Karpas-422 (cell line): ENCODE results near the gene COL5A1. TPM values are rescaled to one million over a fixed set of nuclear protein-coding genes. Genes with fewer than 3 reads are reported as not detected.
A peak's percentile ranks its signal among the peaks of the same experiment; 100 is the strongest.

Source experiments
- DNase-seq: peaks from one replicate; pipeline ENCODE4 v3.0.0-alpha.2; 2015
- H2AFZ ChIP-seq: fragments of 200-600 bp; sonication (generic); 2 replicates; pipeline ENCODE4 v1.6.1; 2014; ENCODE audit warnings: antibody characterized with exemption, low read length, mixed read lengths
- H3K27ac ChIP-seq: fragments of 200-600 bp; sonication (generic); 2 replicates; pipeline ENCODE4 v1.5.1; 2014; ENCODE audit warnings: mild to moderate bottlenecking, low read length, moderate library complexity
- H3K27me3 ChIP-seq: fragments of 200-600 bp; sonication (generic); 2 replicates; pipeline ENCODE4 v1.6.1; 2014; ENCODE audit warnings: low read length, mixed read lengths
- H3K36me3 ChIP-seq: fragments of 200-600 bp; sonication (generic); 2 replicates; pipeline ENCODE4 v1.6.1; 2014; ENCODE audit warnings: low read length, mixed read lengths; ENCODE audit not compliant: insufficient read depth
- H3K4me1 ChIP-seq: fragments of 200-600 bp; sonication (generic); 2 replicates; pipeline ENCODE4 v1.6.1; 2014; ENCODE audit warnings: mild to moderate bottlenecking, low read length, mixed read lengths
- H3K4me2 ChIP-seq: fragments of 200-600 bp; sonication (generic); 2 replicates; pipeline ENCODE4 v1.6.1; 2014; ENCODE audit warnings: low read length, low read depth, mild to moderate bottlenecking; ENCODE audit not compliant: poor library complexity, severe bottlenecking
- H3K4me3 ChIP-seq: fragments of 200-600 bp; sonication (generic); 2 replicates; pipeline ENCODE4 v1.5.1; 2014; ENCODE audit warnings: mild to moderate bottlenecking, antibody characterized with exemption, low read length, mixed read lengths
- H3K79me2 ChIP-seq: fragments of 200-600 bp; sonication (generic); 2 replicates; pipeline ENCODE4 v1.6.1; 2014; ENCODE audit warnings: mild to moderate bottlenecking, low read length, mixed read lengths
- H3K9ac ChIP-seq: fragments of 200-600 bp; sonication (generic); 2 replicates; pipeline ENCODE4 v1.6.0; 2014; ENCODE audit warnings: low read length
- H3K9me2 ChIP-seq: fragments of 200-600 bp; sonication (generic), shearing (Covaris generic); replicated peaks from 2 replicates; pipeline ENCODE4 v1.6.0; 2014; ENCODE audit warnings: mild to moderate bottlenecking, low read length, moderate library complexity; ENCODE audit not compliant: insufficient read depth
- H3K9me3 ChIP-seq: fragments of 300-700, 200-600 bp; sonication (generic); 2 replicates; pipeline ENCODE4 v1.6.1; 2014; ENCODE audit warnings: low read length, mixed read lengths
- H4K20me1 ChIP-seq: fragments of 200-600 bp; sonication (generic); 2 replicates; pipeline ENCODE4 v1.6.1; 2014; ENCODE audit warnings: mild to moderate bottlenecking, antibody characterized with exemption, low read length, low read depth; ENCODE audit not compliant: insufficient read depth
- total RNA-seq: library from RNA; depleted of rRNA; stranded (reverse); fragments of >200 nt; shearing (Covaris generic); gene quantifications from 2 replicates; pipeline ENCODE4 v1.2.3, GENCODE V29; 2014; ENCODE audit warnings: low replicate concordance

COL5A1 gene
- total RNA-seq, 1 experiment from 2014 or later, result not detected

DNA sequence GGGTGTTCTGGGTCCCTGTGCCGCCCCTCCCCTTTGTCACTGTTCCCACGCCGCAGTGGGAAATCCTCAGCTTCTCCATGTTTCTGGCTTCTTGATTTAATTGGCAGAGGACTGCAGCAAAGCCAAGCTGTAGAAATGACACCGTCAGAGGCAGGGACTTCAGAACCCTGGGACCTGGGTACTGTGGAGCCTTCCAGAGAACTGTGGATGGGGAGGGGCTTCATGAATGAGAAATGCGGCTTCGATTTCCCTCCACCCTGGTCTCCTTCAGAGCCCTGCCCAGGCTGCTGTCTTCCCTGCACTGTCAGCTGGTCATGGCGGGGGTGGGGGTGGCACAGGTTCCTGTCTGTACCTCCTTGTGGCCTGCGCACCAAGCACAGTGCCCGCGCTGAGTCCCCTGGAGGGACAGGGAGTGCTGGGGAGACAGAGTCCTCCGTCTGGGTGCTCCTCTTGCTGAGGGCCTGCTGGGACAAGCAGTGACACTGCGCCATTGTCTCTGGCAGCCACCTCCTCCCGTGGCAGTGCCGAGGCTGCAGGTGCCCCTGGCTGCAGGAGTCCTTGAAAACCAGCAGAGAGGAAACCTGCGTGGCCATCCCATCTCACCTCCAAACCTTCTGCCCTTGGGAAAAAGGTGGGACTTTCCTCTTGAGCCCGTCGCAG, 47.2 kb downstream of the COL5A1 start:
- Histone ChIP-seq H3K9me3 (no peaks in the 10 kb centered on the region; the same call in 1 of the 2 replicates), H3K27me3 (no peaks in the 10 kb centered on the region), H3K4me1 (no peaks in the 10 kb centered on the region), H3K27ac (no peak overlapping the region), H3K9ac (no peak overlapping the region), H2AFZ (no peak overlapping the region), H3K9me2 (no peaks in the 10 kb centered on the region), H3K4me3 (no peak overlapping the region), H3K79me2 (no peaks in the 10 kb centered on the region), H3K4me2 (no peak overlapping the region), H4K20me1 (no peaks in the 10 kb centered on the region; the same call in 1 of the 2 replicates), H3K36me3 (no peaks in the 10 kb centered on the region)
- DNase-seq, result no peak

DNA sequence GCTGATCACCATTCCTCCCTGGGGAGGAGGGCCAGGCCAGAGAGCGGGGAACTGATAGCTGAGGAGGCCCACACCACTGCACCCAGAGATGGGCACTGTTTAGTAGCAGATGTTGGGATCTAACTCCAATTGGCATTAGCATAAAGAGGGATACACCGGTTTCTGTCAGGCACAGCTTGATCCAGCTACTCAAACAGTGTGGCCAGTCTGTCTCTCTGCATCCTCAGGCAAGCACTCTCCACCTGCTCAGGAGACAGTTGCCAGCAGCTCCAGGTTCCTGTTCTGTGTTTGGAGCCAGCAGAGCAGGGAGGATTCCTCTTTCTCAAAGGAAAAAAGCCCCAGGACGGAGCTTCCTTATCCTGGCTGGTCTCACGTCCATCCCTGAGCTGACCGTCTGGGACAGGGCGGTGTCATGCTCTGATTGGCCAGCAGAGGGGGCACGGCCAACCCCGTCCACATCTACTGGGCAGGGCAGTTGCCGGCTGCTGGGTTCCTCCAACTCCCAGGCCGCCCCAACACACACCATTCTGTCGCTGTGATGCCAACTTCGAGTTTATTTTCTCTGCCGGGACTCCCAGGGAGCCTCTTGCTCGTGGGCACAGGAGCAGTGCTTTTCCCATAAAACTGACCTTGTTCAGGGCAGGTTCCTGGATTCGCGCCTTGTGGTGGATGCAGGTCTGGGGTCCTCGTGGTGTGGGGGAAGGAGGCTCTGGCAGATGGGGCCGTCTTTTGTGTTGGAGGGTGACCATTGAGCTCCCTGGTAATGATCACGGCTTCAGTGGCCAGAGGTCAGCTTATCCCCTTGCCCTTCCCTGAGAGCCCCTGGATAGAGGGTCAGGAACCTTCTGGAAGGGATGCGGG, 47.9 kb downstream of the COL5A1 start:
- H3K9me2 ChIP-seq, result no peaks in the 10 kb centered on the region
- no peak overlapping the region for H3K4me3 ChIP-seq
- DNase-seq, result peak; percentile 63
- no peak overlapping the region for H2AFZ ChIP-seq
- no peaks in the 10 kb centered on the region for H3K79me2 ChIP-seq
- no peak overlapping the region for H3K27ac ChIP-seq
- H3K9ac ChIP-seq, result no peak overlapping the region
- H3K4me2 ChIP-seq, result no peak overlapping the region
- H3K27me3 ChIP-seq, result no peaks in the 10 kb centered on the region
- H4K20me1 ChIP-seq, result no peaks in the 10 kb centered on the region; the same call in 1 of the 2 replicates
- no peaks in the 10 kb centered on the region for H3K4me1 ChIP-seq
- no peaks in the 10 kb centered on the region; the same call in 1 of the 2 replicates for H3K9me3 ChIP-seq
- no peaks in the 10 kb centered on the region for H3K36me3 ChIP-seq

DNA sequence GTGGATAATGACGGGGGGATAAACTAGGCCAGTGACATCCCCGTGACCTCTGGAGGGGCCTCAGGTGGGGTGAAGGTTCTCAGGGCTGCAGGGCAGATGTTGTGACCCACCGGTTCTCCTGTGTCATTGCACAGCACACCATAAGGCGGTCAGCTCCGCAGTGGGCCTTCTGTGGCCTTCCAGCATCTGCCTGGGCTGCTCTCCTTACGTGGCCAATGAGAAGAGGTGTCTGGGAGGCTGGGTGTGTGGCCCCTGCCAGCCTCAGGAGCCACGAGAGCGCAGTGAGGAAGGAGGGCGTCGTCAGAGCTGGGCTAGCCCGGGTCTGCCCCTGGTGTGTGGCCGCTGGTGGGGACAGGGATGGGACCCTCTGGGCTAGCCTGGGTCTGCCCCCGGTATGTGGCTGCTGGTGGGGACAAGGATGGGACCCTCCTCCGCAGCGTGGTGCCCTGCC, 48.7 kb downstream of the COL5A1 start:
- H4K20me1 ChIP-seq, result no peaks in the 10 kb centered on the region; the same call in 1 of the 2 replicates
- DNase-seq, result no peak
- H3K27ac ChIP-seq, result no peak overlapping the region
- H3K4me3 ChIP-seq, result no peak overlapping the region
- no peaks in the 10 kb centered on the region for H3K27me3 ChIP-seq
- H3K9me2 ChIP-seq, result no peaks in the 10 kb centered on the region
- no peak overlapping the region for H3K4me2 ChIP-seq
- H3K36me3 ChIP-seq, result no peaks in the 10 kb centered on the region
- no peak overlapping the region for H3K9ac ChIP-seq
- H2AFZ ChIP-seq, result no peak overlapping the region
- H3K4me1 ChIP-seq, result no peaks in the 10 kb centered on the region
- no peaks in the 10 kb centered on the region for H3K79me2 ChIP-seq
- H3K9me3 ChIP-seq, result no peaks in the 10 kb centered on the region; the same call in 1 of the 2 replicates

DNA sequence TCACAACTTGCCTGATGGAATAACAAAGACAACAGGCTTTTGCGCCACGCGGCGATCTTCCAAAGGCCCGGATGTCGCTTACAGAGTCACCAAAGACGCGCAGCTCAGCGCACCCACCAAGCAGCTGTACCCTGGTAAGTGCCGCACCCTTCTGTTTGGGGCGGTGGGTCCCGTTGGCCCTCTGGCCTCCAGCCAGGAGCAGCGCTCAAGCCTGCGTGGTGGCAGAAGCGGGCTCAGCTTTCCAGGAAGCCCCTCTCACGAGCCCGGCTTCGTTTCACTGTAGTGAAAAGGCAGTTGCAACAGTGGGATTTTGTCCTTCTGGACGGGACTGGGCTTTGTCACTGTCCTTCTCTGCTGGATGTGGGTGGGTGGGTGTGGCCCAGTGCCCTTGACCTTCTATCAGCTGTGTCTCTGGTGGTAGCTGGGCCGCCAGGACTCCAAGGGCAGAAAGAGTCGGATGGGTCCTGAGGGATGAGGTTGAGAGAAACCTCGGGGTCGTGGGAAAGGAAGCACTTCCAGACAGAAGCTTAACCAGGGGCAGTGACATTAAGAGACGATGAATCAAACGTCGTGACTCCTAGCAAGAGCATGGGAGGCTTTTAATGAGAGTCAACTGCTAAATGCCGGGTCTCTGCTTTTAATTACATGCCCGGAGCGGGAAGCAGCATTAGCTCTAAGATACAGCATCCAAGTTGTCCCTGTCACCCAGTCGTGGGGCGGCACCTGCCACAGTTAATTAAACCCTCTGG, 49.5 kb downstream of the COL5A1 start:
- Histone ChIP-seq H3K9me2 (no peaks in the 10 kb centered on the region), H3K9ac (no peak overlapping the region), H3K4me3 (no peak overlapping the region), H3K4me1 (no peaks in the 10 kb centered on the region), H3K27ac (no peak overlapping the region), H3K36me3 (no peaks in the 10 kb centered on the region), H3K9me3 (no peaks in the 10 kb centered on the region), H2AFZ (no peak overlapping the region), H3K79me2 (no peaks in the 10 kb centered on the region), H4K20me1 (no peaks in the 10 kb centered on the region; the same call in 1 of the 2 replicates), H3K27me3 (no peaks in the 10 kb centered on the region), H3K4me2 (no peak overlapping the region)
- no peak for DNase-seq

DNA sequence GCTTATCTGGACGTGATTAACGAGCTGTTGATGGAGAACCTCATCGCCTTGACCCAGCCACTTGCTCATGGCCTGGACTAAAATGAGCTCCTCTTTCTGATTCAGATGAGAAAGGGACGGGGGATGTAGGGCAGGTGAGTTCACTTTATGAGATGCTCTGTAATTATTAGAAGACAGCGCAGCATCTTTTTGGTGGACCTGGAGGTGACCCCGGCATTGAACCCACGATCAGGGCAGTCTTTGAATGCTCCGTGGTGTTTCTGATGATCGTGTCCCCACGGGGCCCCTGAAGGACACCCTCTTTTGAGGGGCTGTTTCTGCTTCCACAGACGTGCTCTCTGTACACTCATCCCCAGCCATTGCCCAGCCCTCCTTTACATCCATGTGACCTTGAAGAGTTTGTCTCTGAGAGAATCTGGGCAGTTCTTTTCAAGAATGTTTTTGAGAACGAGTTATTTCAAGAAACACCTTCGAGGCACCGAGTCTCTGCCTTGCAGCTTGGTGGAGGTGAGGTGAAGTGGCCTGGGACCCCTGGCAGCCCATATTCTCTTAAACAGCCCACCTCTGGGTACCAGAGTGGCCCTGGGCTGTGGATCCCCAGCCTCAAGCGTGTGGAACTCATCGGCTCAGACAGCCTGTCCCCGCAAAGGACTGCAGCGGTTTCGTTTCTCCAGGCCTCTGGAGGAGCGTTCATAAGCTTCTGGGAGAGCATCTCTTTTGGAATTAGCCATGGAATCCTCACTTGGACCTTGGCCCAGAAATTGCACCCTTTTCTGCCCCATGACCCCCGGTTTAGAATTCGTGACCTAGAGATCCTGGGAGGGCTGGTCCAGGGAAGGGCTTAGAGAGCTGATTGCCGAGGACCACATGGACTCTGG, 50.3 kb downstream of the COL5A1 start:
- no peak for DNase-seq
- Histone ChIP-seq H3K9me2 (no peaks in the 10 kb centered on the region), H4K20me1 (no peaks in the 10 kb centered on the region; the same call in 1 of the 2 replicates), H2AFZ (no peak overlapping the region), H3K27ac (no peak overlapping the region), H3K4me1 (no peaks in the 10 kb centered on the region), H3K36me3 (no peaks in the 10 kb centered on the region), H3K4me2 (no peak overlapping the region), H3K9ac (no peak overlapping the region), H3K4me3 (no peak overlapping the region), H3K79me2 (no peaks in the 10 kb centered on the region), H3K9me3 (no peaks in the 10 kb centered on the region), H3K27me3 (no peaks in the 10 kb centered on the region)

DNA sequence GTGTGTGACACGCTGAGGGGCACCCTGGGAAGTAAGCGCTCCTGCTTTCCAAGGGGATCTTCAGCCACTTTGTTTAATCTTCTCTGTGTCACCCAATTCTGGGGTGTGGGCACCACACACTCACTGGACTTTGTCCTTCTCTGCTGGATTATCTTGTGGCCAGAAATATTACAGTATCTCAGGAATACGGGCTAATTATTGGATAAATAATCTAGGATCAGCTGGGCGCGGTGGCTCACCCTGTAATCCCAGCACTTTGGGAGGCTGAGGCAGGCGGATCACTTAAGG, 50.9 kb downstream of the COL5A1 start:
- no peaks in the 10 kb centered on the region for H3K27me3 ChIP-seq
- H3K9me3 ChIP-seq, result no peaks in the 10 kb centered on the region
- H3K27ac ChIP-seq, result no peak overlapping the region
- H3K9me2 ChIP-seq, result no peaks in the 10 kb centered on the region
- H3K4me1 ChIP-seq, result no peaks in the 10 kb centered on the region
- no peaks in the 10 kb centered on the region for H3K79me2 ChIP-seq
- no peak overlapping the region for H3K9ac ChIP-seq
- DNase-seq, result no peak
- H2AFZ ChIP-seq, result no peak overlapping the region
- no peak overlapping the region for H3K4me3 ChIP-seq
- no peaks in the 10 kb centered on the region; the same call in 1 of the 2 replicates for H4K20me1 ChIP-seq
- no peaks in the 10 kb centered on the region for H3K36me3 ChIP-seq
- no peak overlapping the region for H3K4me2 ChIP-seq

DNA sequence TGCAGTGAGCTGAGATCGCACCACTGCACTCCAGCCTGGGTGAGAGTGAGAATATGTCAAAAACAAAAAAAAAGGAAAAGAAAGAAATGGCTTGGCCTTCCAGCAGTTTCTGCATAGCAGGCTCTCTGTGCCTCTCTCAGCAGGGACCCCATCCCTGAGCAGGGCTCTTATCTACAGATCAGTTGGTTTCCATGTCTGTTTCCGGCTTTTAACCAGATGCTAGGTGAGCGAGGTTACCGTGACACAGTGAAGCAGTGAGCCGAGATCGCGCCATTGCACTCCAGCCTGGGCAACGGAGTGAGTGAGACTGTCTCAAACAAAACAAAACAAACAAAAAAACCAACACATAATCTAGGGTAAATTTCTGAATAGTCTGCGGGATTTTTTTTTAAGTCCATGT, 51.4 kb downstream of the COL5A1 start:
- H3K27ac ChIP-seq, result no peak overlapping the region
- no peaks in the 10 kb centered on the region for H3K27me3 ChIP-seq
- no peak overlapping the region for H2AFZ ChIP-seq
- no peak overlapping the region for H3K9ac ChIP-seq
- H3K9me2 ChIP-seq, result no peaks in the 10 kb centered on the region
- no peaks in the 10 kb centered on the region; the same call in 1 of the 2 replicates for H4K20me1 ChIP-seq
- H3K4me1 ChIP-seq, result no peaks in the 10 kb centered on the region
- no peak overlapping the region for H3K4me2 ChIP-seq
- no peak overlapping the region for H3K4me3 ChIP-seq
- H3K36me3 ChIP-seq, result no peaks in the 10 kb centered on the region
- H3K79me2 ChIP-seq, result no peaks in the 10 kb centered on the region
- H3K9me3 ChIP-seq, result no peaks in the 10 kb centered on the region
- no peak for DNase-seq
